HEK293 (cell line): ENCODE data around the gene ACIN1.

ENCODE experiments used
- CTCF ChIA-PET: fragments of 350-600 bp; formaldehyde crosslinking; extraction: SDS; loops from one replicate; lab custom pipeline; 2021; ENCODE audit warnings: antibody characterized with exemption; lab: Yijun Ruan, JAX
- POLR2A ChIA-PET: fragments of 300-600 bp; formaldehyde crosslinking; extraction: SDS; loops from one replicate; lab custom pipeline; 2020; ENCODE audit warnings: antibody characterized with exemption, inconsistent platforms; lab: Yijun Ruan, JAX
- H3K27ac ChIP-seq: fragments of 200-500 bp; sonication (Bioruptor generic); 2 replicates; pipeline ENCODE4 v1.5.1; 2014; ENCODE audit warnings: low read depth, low read length, control low read depth, inconsistent platforms; ENCODE audit errors: extremely low read depth
- H3K36me3 ChIP-seq, 2 experiments: fragments of 200-500 bp in 1 of 2; sonication (Bioruptor generic) in 1 of 2; 1 replicate in 1 of 2; 2 replicates in 1 of 2; pipeline ENCODE4 v1.5.1; 2014 to 2017; ENCODE audit warnings: inconsistent platforms in 2 of 2, low read length in 2 of 2; ENCODE audit not compliant: control insufficient read depth in 2 of 2, insufficient read depth in 1 of 2
- H3K4me1 ChIP-seq: fragments of 200-500 bp; sonication (Bioruptor generic); 2 replicates; pipeline ENCODE4 v1.5.1; 2014; ENCODE audit warnings: mild to moderate bottlenecking, low read length, inconsistent platforms; ENCODE audit not compliant: control insufficient read depth, insufficient read depth
- H3K4me3 ChIP-seq: 2 replicates; pipeline ENCODE4 v1.5.1; 2011; ENCODE audit warnings: low read depth, mild to moderate bottlenecking, control low read depth, low read length, moderate library complexity
- H3K9me3 ChIP-seq: fragments of 200-500 bp; sonication (Bioruptor generic); 2 replicates; pipeline ENCODE4 v1.5.1; 2014; ENCODE audit warnings: low read depth, low read length, inconsistent platforms; ENCODE audit not compliant: control insufficient read depth, insufficient read depth
- BCL11A ChIP-seq: fragments of 450-650 bp; formaldehyde crosslinking; IDR thresholded peaks from 2 replicates; pipeline ENCODE4 v1.5.1; 2016; ENCODE audit warnings: low read depth, missing biosample characterization, missing genetic modification characterization
- FEZF1 ChIP-seq: fragments of 450-650 bp; formaldehyde crosslinking; IDR thresholded peaks from 2 replicates; pipeline ENCODE4 v1.5.1; 2016; ENCODE audit warnings: missing biosample characterization, missing genetic modification characterization
- KLF16 ChIP-seq: fragments of 450-650 bp; formaldehyde crosslinking; IDR thresholded peaks from 2 replicates; pipeline ENCODE4 v1.5.1; 2017; ENCODE audit warnings: missing biosample characterization, missing genetic modification characterization
- OVOL3 ChIP-seq: fragments of 450-650 bp; formaldehyde crosslinking; IDR thresholded peaks from 2 replicates; pipeline ENCODE4 v1.5.1; 2016; ENCODE audit warnings: missing biosample characterization, missing genetic modification characterization
- SP2 ChIP-seq: fragments of 450-650 bp; formaldehyde crosslinking; IDR thresholded peaks from 2 replicates; pipeline ENCODE4 v1.5.1; 2016; ENCODE audit warnings: missing biosample characterization, missing genetic modification characterization
- SP7 ChIP-seq: fragments of 450-650 bp; formaldehyde crosslinking; IDR thresholded peaks from 2 replicates; pipeline ENCODE4 v1.5.1; 2016; ENCODE audit warnings: missing biosample characterization, missing genetic modification characterization
- YY1 ChIP-seq: fragments of 450-650 bp; formaldehyde crosslinking; IDR thresholded peaks from 2 replicates; pipeline ENCODE4 v1.5.1; 2018; ENCODE audit warnings: missing biosample characterization, missing genetic modification characterization
- ZBTB8A ChIP-seq: fragments of 450-650 bp; formaldehyde crosslinking; IDR thresholded peaks from 2 replicates; pipeline ENCODE4 v1.5.1; 2016; ENCODE audit warnings: missing biosample characterization, missing genetic modification characterization
- ZEB2 ChIP-seq: fragments of 450-650 bp; formaldehyde crosslinking; IDR thresholded peaks from 2 replicates; pipeline ENCODE4 v1.5.1; 2016; ENCODE audit warnings: missing biosample characterization, missing genetic modification characterization
- ZFP69B ChIP-seq: fragments of 450-650 bp; formaldehyde crosslinking; IDR thresholded peaks from 2 replicates; pipeline ENCODE4 v1.5.1; 2016; ENCODE audit warnings: missing biosample characterization, missing genetic modification characterization
- ZNF114 ChIP-seq: fragments of 450-650 bp; formaldehyde crosslinking; IDR thresholded peaks from 2 replicates; pipeline ENCODE4 v1.5.0; 2017; ENCODE audit warnings: missing biosample characterization, missing genetic modification characterization
- ZNF2 ChIP-seq: fragments of 450-650 bp; formaldehyde crosslinking; IDR thresholded peaks from 2 replicates; pipeline ENCODE4 v1.5.1; 2016; ENCODE audit warnings: missing biosample characterization, missing genetic modification characterization
- ZNF266 ChIP-seq: fragments of 450-650 bp; formaldehyde crosslinking; IDR thresholded peaks from 2 replicates; pipeline ENCODE4 v1.5.1; 2016; ENCODE audit warnings: missing biosample characterization, missing genetic modification characterization, low read depth
- ZNF274 ChIP-seq, 2 experiments: fragments of 200-500 bp in 1 of 2; fragments of 450-650 bp in 1 of 2; sonication (Bioruptor generic) in 1 of 2; formaldehyde crosslinking in 1 of 2; IDR thresholded peaks; 2 replicates each; pipeline versions ENCODE4 v1.5.1 to v1.6.1; 2014 to 2016; ENCODE audit warnings: borderline replicate concordance in 1 of 2, inconsistent platforms in 1 of 2, low read length in 1 of 2, missing biosample characterization in 1 of 2, missing genetic modification characterization in 1 of 2
- ZNF324 ChIP-seq: fragments of 450-650 bp; formaldehyde crosslinking; IDR thresholded peaks from 2 replicates; pipeline ENCODE4 v1.5.1; 2016; ENCODE audit warnings: missing biosample characterization, missing genetic modification characterization
- ZNF354C ChIP-seq: fragments of 450-650 bp; formaldehyde crosslinking; IDR thresholded peaks from 2 replicates; pipeline ENCODE4 v1.5.1; 2016; ENCODE audit warnings: missing biosample characterization, missing genetic modification characterization, low read depth, borderline replicate concordance
- ZNF404 ChIP-seq: fragments of 450-650 bp; formaldehyde crosslinking; IDR thresholded peaks from 2 replicates; pipeline ENCODE4 v1.5.1; 2017; ENCODE audit warnings: missing biosample characterization, missing genetic modification characterization
- ZNF48 ChIP-seq: fragments of 450-650 bp; formaldehyde crosslinking; IDR thresholded peaks from 2 replicates; pipeline ENCODE4 v1.5.1; 2016; ENCODE audit warnings: missing biosample characterization, missing genetic modification characterization
- ZNF501 ChIP-seq: fragments of 450-650 bp; formaldehyde crosslinking; IDR thresholded peaks from 2 replicates; pipeline ENCODE4 v1.5.1; 2016; ENCODE audit warnings: missing biosample characterization, missing genetic modification characterization
- ZSCAN16 ChIP-seq: fragments of 450-650 bp; formaldehyde crosslinking; IDR thresholded peaks from 2 replicates; pipeline ENCODE4 v1.5.1; 2016; ENCODE audit warnings: missing biosample characterization, missing genetic modification characterization
- TF ChIP-seq, protein P1 (sequence below): fragments of 450-650 bp; formaldehyde crosslinking; IDR thresholded peaks from 2 replicates; pipeline ENCODE4 v1.5.1; 2016; ENCODE audit warnings: missing biosample characterization, missing genetic modification characterization
- TF ChIP-seq, protein P2 (sequence below): fragments of 450-650 bp; formaldehyde crosslinking; IDR thresholded peaks from 2 replicates; pipeline ENCODE4 v1.5.1; 2017; ENCODE audit warnings: missing biosample characterization, missing genetic modification characterization
- TF ChIP-seq, protein P3 (sequence below): fragments of 450-650 bp; formaldehyde crosslinking; IDR thresholded peaks from 2 replicates; pipeline ENCODE4 v1.5.1; 2016; ENCODE audit warnings: missing biosample characterization, missing genetic modification characterization
- TF ChIP-seq, protein P4 (sequence below): fragments of 450-650 bp; formaldehyde crosslinking; IDR thresholded peaks from 2 replicates; pipeline ENCODE4 v1.5.1; 2016; ENCODE audit warnings: missing biosample characterization, missing genetic modification characterization

Gene ACIN1

DNA sequence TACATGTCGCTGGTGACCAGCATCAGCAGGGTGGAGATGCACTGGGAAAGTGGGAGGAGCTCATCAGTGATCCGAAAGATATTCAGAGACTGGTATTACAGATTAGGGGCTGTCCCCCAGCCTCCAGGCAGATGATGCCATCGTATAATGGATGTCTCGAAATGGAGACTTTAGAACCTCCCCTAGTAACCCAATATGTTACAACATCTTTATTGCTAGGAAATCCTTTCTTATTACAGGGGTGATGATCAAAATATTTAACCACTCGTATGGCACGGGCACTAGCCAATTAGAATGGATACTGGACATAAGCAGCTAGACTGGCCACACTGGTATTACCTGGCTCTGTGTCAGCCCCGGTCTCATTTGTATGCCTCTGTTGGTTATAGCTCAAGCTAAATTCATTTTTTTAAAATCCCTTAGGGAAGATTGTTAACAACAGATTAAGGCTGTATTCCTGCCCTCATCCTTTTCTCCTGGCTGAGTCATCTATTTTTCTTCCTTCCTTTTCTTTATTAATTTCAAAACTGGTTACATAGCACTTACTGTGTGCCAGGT lies 34.9 kb upstream of the ACIN1 start:
- TF ChIP-seq ZSCAN16 (tag by site-specific recombination) (no peak), ZNF324 (tag by site-specific recombination) (no peak), ZNF2 (tag by site-specific recombination) (no peak), BCL11A (tag by site-specific recombination) (no peak), ZFP69B (tag by site-specific recombination) (no peak), OVOL3 (tag by site-specific recombination) (no peak)
- TF ChIP-seq, protein P1, sequence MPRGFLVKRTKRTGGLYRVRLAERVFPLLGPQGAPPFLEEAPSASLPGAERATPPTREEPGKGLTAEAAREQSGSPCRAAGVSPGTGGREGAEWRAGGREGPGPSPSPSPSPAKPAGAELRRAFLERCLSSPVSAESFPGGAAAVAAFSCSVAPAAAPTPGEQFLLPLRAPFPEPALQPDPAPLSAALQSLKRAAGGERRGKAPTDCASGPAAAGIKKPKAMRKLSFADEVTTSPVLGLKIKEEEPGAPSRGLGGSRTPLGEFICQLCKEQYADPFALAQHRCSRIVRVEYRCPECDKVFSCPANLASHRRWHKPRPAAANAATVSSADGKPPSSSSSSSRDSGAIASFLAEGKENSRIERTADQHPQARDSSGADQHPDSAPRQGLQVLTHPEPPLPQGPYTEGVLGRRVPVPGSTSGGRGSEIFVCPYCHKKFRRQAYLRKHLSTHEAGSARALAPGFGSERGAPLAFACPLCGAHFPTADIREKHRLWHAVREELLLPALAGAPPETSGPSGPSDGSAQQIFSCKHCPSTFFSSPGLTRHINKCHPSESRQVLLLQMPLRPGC (tag by site-specific recombination), result no peak
- ChIA-PET POLR2A (interaction anchor here (0.7 to 1.5 kb wide), 2 partner anchors 9 to 15 kb away, joined by 4 read pairs; no protein-coding TSS in a partner anchor), CTCF (interaction anchor here (2.6 to 2.9 kb wide), 2 partner anchors 9 to 57 kb away, joined by 16 to 25 read pairs; no protein-coding TSS in a partner anchor)
- H3K4me1 ChIP-seq, result no peaks in the 10 kb centered on the region
- H3K9me3 ChIP-seq, result no peaks in the 10 kb centered on the region
- no peak overlapping the region for H3K27ac ChIP-seq
- H3K36me3 ChIP-seq, result peaks cover 0 to 11% of the 10 kb centered on the region in 2 experiments; a peak in 2 of 3 replicates
- no peak overlapping the region for H3K4me3 ChIP-seq

DNA sequence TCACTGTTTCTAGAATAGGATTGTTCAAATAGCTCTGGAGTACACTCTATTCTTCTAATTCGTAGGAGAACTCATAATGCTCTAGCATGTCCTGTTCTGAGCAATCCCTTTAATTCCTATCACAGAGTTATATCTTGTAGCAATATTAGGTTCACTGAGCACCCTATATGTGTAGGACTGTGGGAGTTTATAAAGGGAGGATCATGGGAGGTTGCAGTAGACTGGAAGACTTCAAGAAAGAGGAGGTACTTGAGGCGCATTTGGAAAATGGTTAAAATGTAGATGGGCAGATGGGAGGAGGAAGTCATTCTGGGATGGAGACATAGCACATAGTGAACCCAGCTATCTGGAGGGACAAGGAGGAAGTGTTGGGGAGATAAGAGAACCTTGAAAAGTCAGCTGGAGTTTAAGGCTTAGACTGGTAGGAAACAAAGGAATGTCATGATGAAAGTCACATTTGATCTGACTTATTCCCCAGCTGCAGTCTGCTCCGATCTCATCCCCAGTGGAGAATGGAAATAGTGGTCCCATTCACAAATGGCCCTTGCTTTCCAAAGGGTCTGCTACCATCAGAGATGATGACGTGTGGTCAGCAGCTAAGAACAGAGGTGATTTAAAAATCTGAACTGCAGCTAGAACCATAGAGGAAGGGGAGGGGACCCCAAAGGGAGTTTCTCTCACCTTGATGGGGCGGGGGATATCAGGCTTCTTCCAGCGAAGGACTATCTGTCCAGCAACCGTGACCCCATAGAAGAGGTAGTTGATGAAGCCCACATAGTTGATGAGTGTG lies 34.2 kb upstream of the ACIN1 start:
- CTCF ChIA-PET, result interaction anchor here (0.6 to 2.9 kb wide), 4 partner anchors 8 to 58 kb away, joined by 3 to 25 read pairs (median 10); no protein-coding TSS in a partner anchor
- H3K27ac ChIP-seq, result no peak overlapping the region
- POLR2A ChIA-PET, result interaction anchor here (0.7 to 1.5 kb wide), 2 partner anchors 9 to 16 kb away, joined by 4 read pairs; no protein-coding TSS in a partner anchor
- H3K4me3 ChIP-seq, result no peak overlapping the region
- H3K9me3 ChIP-seq, result no peaks in the 10 kb centered on the region
- H3K36me3 ChIP-seq, result peaks cover 0 to 11% of the 10 kb centered on the region in 2 experiments; a peak in 2 of 3 replicates
- H3K4me1 ChIP-seq, result no peaks in the 10 kb centered on the region
- no peak for TF ChIP-seq ZEB2
- no peak for TF ChIP-seq SP7 (tag by site-specific recombination)
- TF ChIP-seq ZNF404, result no peak
- TF ChIP-seq, protein P2, sequence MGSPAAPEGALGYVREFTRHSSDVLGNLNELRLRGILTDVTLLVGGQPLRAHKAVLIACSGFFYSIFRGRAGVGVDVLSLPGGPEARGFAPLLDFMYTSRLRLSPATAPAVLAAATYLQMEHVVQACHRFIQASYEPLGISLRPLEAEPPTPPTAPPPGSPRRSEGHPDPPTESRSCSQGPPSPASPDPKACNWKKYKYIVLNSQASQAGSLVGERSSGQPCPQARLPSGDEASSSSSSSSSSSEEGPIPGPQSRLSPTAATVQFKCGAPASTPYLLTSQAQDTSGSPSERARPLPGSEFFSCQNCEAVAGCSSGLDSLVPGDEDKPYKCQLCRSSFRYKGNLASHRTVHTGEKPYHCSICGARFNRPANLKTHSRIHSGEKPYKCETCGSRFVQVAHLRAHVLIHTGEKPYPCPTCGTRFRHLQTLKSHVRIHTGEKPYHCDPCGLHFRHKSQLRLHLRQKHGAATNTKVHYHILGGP, result no peak
- no peak for TF ChIP-seq ZNF501 (tag by site-specific recombination)
- TF ChIP-seq, protein P3, sequence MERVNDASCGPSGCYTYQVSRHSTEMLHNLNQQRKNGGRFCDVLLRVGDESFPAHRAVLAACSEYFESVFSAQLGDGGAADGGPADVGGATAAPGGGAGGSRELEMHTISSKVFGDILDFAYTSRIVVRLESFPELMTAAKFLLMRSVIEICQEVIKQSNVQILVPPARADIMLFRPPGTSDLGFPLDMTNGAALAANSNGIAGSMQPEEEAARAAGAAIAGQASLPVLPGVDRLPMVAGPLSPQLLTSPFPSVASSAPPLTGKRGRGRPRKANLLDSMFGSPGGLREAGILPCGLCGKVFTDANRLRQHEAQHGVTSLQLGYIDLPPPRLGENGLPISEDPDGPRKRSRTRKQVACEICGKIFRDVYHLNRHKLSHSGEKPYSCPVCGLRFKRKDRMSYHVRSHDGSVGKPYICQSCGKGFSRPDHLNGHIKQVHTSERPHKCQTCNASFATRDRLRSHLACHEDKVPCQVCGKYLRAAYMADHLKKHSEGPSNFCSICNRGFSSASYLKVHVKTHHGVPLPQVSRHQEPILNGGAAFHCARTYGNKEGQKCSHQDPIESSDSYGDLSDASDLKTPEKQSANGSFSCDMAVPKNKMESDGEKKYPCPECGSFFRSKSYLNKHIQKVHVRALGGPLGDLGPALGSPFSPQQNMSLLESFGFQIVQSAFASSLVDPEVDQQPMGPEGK (tag by site-specific recombination), result no peak
- no peak for TF ChIP-seq YY1
- TF ChIP-seq SP2 (tag by site-specific recombination), result no peak
- no peak for TF ChIP-seq KLF16
- TF ChIP-seq ZNF354C (tag by site-specific recombination), result no peak
- no peak for TF ChIP-seq ZNF274 (IDR thresholded peaks at IDR 0.05; ENCODE audit: low read length)
- no peak for TF ChIP-seq ZNF274 (tag by site-specific recombination; IDR thresholded peaks at IDR 0.05; ENCODE audit: borderline replicate concordance)
- TF ChIP-seq ZBTB8A, result no peak
- no peak for TF ChIP-seq ZNF266 (tag by site-specific recombination)
- TF ChIP-seq FEZF1 (tag by site-specific recombination), result no peak
- TF ChIP-seq, protein P4, sequence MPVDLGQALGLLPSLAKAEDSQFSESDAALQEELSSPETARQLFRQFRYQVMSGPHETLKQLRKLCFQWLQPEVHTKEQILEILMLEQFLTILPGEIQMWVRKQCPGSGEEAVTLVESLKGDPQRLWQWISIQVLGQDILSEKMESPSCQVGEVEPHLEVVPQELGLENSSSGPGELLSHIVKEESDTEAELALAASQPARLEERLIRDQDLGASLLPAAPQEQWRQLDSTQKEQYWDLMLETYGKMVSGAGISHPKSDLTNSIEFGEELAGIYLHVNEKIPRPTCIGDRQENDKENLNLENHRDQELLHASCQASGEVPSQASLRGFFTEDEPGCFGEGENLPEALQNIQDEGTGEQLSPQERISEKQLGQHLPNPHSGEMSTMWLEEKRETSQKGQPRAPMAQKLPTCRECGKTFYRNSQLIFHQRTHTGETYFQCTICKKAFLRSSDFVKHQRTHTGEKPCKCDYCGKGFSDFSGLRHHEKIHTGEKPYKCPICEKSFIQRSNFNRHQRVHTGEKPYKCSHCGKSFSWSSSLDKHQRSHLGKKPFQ, result no peak
- TF ChIP-seq ZNF48 (tag by site-specific recombination), result no peak
- TF ChIP-seq ZNF114 (tag by site-specific recombination), result no peak
